H1 (cell line): ENCODE results near the gene OR51I1. TPM values are rescaled to one million over a fixed set of nuclear protein-coding genes. Genes with fewer than 3 reads are reported as not detected.

Experiments
- CTCF ChIA-PET: fragments of 300-600 bp; sonication (Branson Sonifier 250); formaldehyde crosslinking; loops from one replicate; lab custom pipeline; 2021; ENCODE audit not compliant: partially characterized antibody; lab: Charles Lee
- POLR2A ChIA-PET: fragments of 300-600 bp; sonication (Branson Sonifier 250); formaldehyde crosslinking; loops from one replicate; lab custom pipeline; 2021; ENCODE audit warnings: inconsistent platforms; ENCODE audit not compliant: partially characterized antibody; lab: Charles Lee
- DNase-seq, 2 experiments: peaks; one replicate each; pipeline versions ENCODE4 v3.0.0 to v3.0.0-alpha.2; 2010 to 2022; ENCODE audit warnings: low spot score in 2 of 2, low read depth in 1 of 2, mixed read lengths in 1 of 2
- FAIRE-seq: peaks from 2 replicates; lab custom pipeline; 2011; peaks lifted over from hg19 to GRCh38; lab: Jason Lieb, UNC
- H2AFZ ChIP-seq: 2 replicates; pipeline ENCODE4 v1.8.1; 2012; ENCODE audit warnings: low read length, inconsistent platforms
- H2AK5ac ChIP-seq: 2 replicates; pipeline ENCODE4 v1.6.1; 2013; ENCODE audit warnings: low read depth, low read length
- H2BK120ac ChIP-seq: replicated peaks from 2 replicates; pipeline ENCODE3; 2013; ENCODE audit warnings: low read depth, low read length, inconsistent platforms
- H2BK12ac ChIP-seq: 2 replicates; pipeline ENCODE4 v1.6.1; 2013; ENCODE audit warnings: low read depth, low read length
- H2BK15ac ChIP-seq: 2 replicates; pipeline ENCODE4 v1.6.1; 2013; ENCODE audit warnings: low read length
- H2BK20ac ChIP-seq: 2 replicates; pipeline ENCODE4 v1.6.1; 2013; ENCODE audit warnings: low read length
- H2BK5ac ChIP-seq: 2 replicates; pipeline ENCODE4 v1.6.1; 2013; ENCODE audit warnings: low read depth, low read length
- H3K14ac ChIP-seq: 2 replicates; pipeline ENCODE4 v1.6.1; 2013; ENCODE audit warnings: inconsistent platforms; ENCODE audit not compliant: insufficient read length
- H3K18ac ChIP-seq: 2 replicates; pipeline ENCODE4 v1.6.1; 2013; ENCODE audit warnings: low read length; ENCODE audit errors: extremely low read depth
- H3K23ac ChIP-seq: 2 replicates; pipeline ENCODE4 v1.6.1; 2013; ENCODE audit warnings: inconsistent platforms; ENCODE audit not compliant: insufficient read length
- H3K23me2 ChIP-seq: 2 replicates; pipeline ENCODE4 v1.6.1; 2013; ENCODE audit warnings: low read depth, low read length
- H3K27ac ChIP-seq: 2 replicates; pipeline ENCODE4 v1.6.1; 2011; ENCODE audit warnings: low read depth, low read length, inconsistent platforms
- H3K27me3 ChIP-seq, 4 experiments: replicated peaks in 1 of 4; 1 replicate in 1 of 4; 2 replicates in 3 of 4; pipeline versions ENCODE4 v1.6.1 to v1.8.1; 2011 to 2013; ENCODE audit warnings: low read length in 3 of 4, mild to moderate bottlenecking in 3 of 4, inconsistent platforms in 2 of 4, mixed read lengths in 2 of 4, moderate library complexity in 1 of 4; ENCODE audit not compliant: control insufficient read depth in 3 of 4, insufficient read depth in 3 of 4; ENCODE audit errors: extremely low read depth in 1 of 4
- H3K36me3 ChIP-seq, 4 experiments: 2 replicates each; pipeline versions ENCODE4 v1.6.1 to v1.8.1; 2011 to 2013; ENCODE audit warnings: mild to moderate bottlenecking in 4 of 4, low read length in 3 of 4, moderate library complexity in 2 of 4, control low read depth in 1 of 4, inconsistent platforms in 1 of 4; ENCODE audit not compliant: insufficient read depth in 4 of 4, control insufficient read depth in 2 of 4
- H3K4ac ChIP-seq: replicated peaks from 2 replicates; pipeline ENCODE3; 2013; ENCODE audit warnings: low read length, low read depth, mixed read lengths, inconsistent platforms; ENCODE audit not compliant: insufficient read length
- H3K4me1 ChIP-seq, 4 experiments: replicated peaks in 1 of 4; 1 replicate in 1 of 4; 2 replicates in 3 of 4; pipeline versions ENCODE4 v1.6.1 to v1.8.1; 2011 to 2013; ENCODE audit warnings: low read length in 3 of 4, inconsistent platforms in 2 of 4, mixed read lengths in 1 of 4; ENCODE audit not compliant: insufficient read depth in 4 of 4, control insufficient read depth in 3 of 4
- H3K4me2 ChIP-seq, 2 experiments: 2 replicates each; pipeline versions ENCODE4 v1.6.1 to v1.8.1; 2011 to 2013; ENCODE audit warnings: low read depth in 2 of 2, low read length in 2 of 2, control low read depth in 1 of 2, inconsistent platforms in 1 of 2, mild to moderate bottlenecking in 1 of 2; ENCODE audit not compliant: insufficient read depth in 1 of 2
- H3K4me3 ChIP-seq, 4 experiments: fragments of 200-600, 300-600 bp in 1 of 4; sonication (generic), shearing (Covaris generic), sonication (Bioruptor Twin) in 1 of 4; 2 replicates each; pipeline versions ENCODE4 v1.5.1 to v1.8.1; 2011 to 2016; ENCODE audit warnings: low read length in 4 of 4, low read depth in 3 of 4, control low read depth in 2 of 4, inconsistent platforms in 2 of 4, mild to moderate bottlenecking in 2 of 4, mixed read lengths in 1 of 4, moderate library complexity in 1 of 4; ENCODE audit not compliant: insufficient read depth in 2 of 4; ENCODE audit errors: extremely low read depth in 1 of 4
- H3K56ac ChIP-seq: replicated peaks from 2 replicates; pipeline ENCODE3; 2013; ENCODE audit warnings: low read depth, mild to moderate bottlenecking, mixed read lengths, low read length, inconsistent platforms; ENCODE audit not compliant: insufficient read length
- H3K79me1 ChIP-seq: 2 replicates; pipeline ENCODE4 v1.6.1; 2013; ENCODE audit warnings: low read depth, low read length, control low read depth
- H3K79me2 ChIP-seq, 2 experiments: 2 replicates each; pipeline versions ENCODE4 v1.6.1 to v1.8.1; 2012 to 2013; ENCODE audit warnings: low read length in 2 of 2, mild to moderate bottlenecking in 2 of 2, inconsistent platforms in 1 of 2; ENCODE audit not compliant: insufficient read depth in 2 of 2, control insufficient read depth in 1 of 2
- H3K9ac ChIP-seq, 4 experiments: replicated peaks in 1 of 4; 1 replicate in 1 of 4; 2 replicates in 3 of 4; pipeline versions ENCODE4 v1.6.1 to v1.8.1; 2011 to 2013; ENCODE audit warnings: low read depth in 3 of 4, low read length in 3 of 4, control low read depth in 2 of 4, mild to moderate bottlenecking in 2 of 4, moderate library complexity in 2 of 4, inconsistent platforms in 1 of 4; ENCODE audit errors: extremely low read depth in 1 of 4
- H3K9me3 ChIP-seq, 2 experiments: 2 replicates each; pipeline versions ENCODE4 v1.6.1 to v1.8.1; 2012 to 2013; ENCODE audit warnings: mild to moderate bottlenecking in 2 of 2, moderate library complexity in 2 of 2, control low read depth in 1 of 2, inconsistent platforms in 1 of 2, low read depth in 1 of 2, low read length in 1 of 2, mixed read lengths in 1 of 2; ENCODE audit not compliant: insufficient read depth in 2 of 2
- H4K20me1 ChIP-seq, 2 experiments: replicated peaks in 1 of 2; 2 replicates each; pipeline versions ENCODE3 to v1.8.1; 2011 to 2013; ENCODE audit warnings: inconsistent platforms in 2 of 2, low read length in 2 of 2, mild to moderate bottlenecking in 1 of 2; ENCODE audit not compliant: insufficient read depth in 2 of 2, control insufficient read depth in 1 of 2
- H4K5ac ChIP-seq: 2 replicates; pipeline ENCODE4 v1.6.1; 2013; ENCODE audit warnings: low read length, low read depth, mixed read lengths, inconsistent platforms; ENCODE audit not compliant: insufficient read length
- H4K8ac ChIP-seq: 2 replicates; pipeline ENCODE4 v1.8.0; 2013; ENCODE audit warnings: mild to moderate bottlenecking, moderate library complexity, low read length, inconsistent platforms; ENCODE audit not compliant: insufficient read depth; ENCODE audit errors: extremely low read depth
- H4K91ac ChIP-seq: replicated peaks from 2 replicates; pipeline ENCODE3; 2013; ENCODE audit warnings: low read length, mixed read lengths, inconsistent platforms; ENCODE audit not compliant: insufficient read length
- ASH2L ChIP-seq: fragments of 200-600, 300-600 bp; sonication (generic); IDR thresholded peaks from one replicate; pipeline ENCODE4 v1.7.1; 2017; ENCODE audit warnings: low read length
- CHD1 ChIP-seq: IDR thresholded peaks from 2 replicates; pipeline ENCODE4 v1.6.1; 2012; ENCODE audit warnings: low read depth, low read length, improper control_type of control experiment
- CHD2 ChIP-seq: IDR thresholded peaks from 2 replicates; pipeline ENCODE4 v1.6.1; 2012; ENCODE audit warnings: low read length, improper control_type of control experiment
- CREB1 ChIP-seq: IDR thresholded peaks from 2 replicates; pipeline ENCODE4 v1.6.1; 2012; ENCODE audit warnings: inconsistent platforms
- FOSL1 ChIP-seq: IDR thresholded peaks from 2 replicates; pipeline ENCODE4 v1.6.1; 2011; ENCODE audit warnings: mild to moderate bottlenecking, low read depth, low read length, moderate library complexity; ENCODE audit not compliant: insufficient read depth
- KDM1A ChIP-seq: fragments of 200-600, 300-600 bp; sonication (generic); IDR thresholded peaks from 2 replicates; pipeline ENCODE4 v1.7.1; 2016; ENCODE audit warnings: mild to moderate bottlenecking, low read length, borderline replicate concordance
- SIRT6 ChIP-seq: IDR thresholded peaks from one replicate; pipeline ENCODE4 v1.7.1; 2012; ENCODE audit warnings: low read length, inconsistent platforms
- polyA plus RNA-seq, 7 experiments: library from polyadenylated mRNA; depleted of rRNA in 3 of 7; stranded (reverse) in 5 of 7; unstranded in 2 of 7; fragments of >200 nt in 5 of 7; fragments of 200-250 nt in 2 of 7; gene quantifications; 1 replicate in 5 of 7; 2 replicates in 1 of 7; 4 replicates in 1 of 7; pipeline versions ENCODE4 v1.2.1 to v1.2.3, GENCODE V29; 2011 to 2013; ENCODE audit warnings: missing spikeins in 2 of 7, mixed read lengths in 2 of 7
- total RNA-seq: library from RNA; stranded (reverse); fragmentation: NEBNext Ultra II Directional; extraction: Animal tissue kit (Norgen Biotek cat#: 25700); gene quantifications from 2 replicates; pipeline ENCODE4 v1.2.1, GENCODE V29; 2021

OR51I1 gene
- total and polyA plus RNA-seq, 2 of the 8 experiments (the other 6 are each of a cell fraction or from before 2014, with no cell fraction given), result not detected

- H3K79me2 ChIP-seq, result no peaks in the 10 kb centered on the region
- no peak overlapping the region for H3K4ac ChIP-seq
- no peak overlapping the region for H3K18ac ChIP-seq
- no peak overlapping the region for H4K8ac ChIP-seq
- ChIA-PET POLR2A (no interaction called here), CTCF (no interaction called here)
- no peak overlapping the region for H3K56ac ChIP-seq
- H3K27ac ChIP-seq, result no peak overlapping the region
- no peaks in the 10 kb centered on the region for H3K27me3 ChIP-seq
- H3K14ac ChIP-seq, result no peak overlapping the region
- H3K36me3 ChIP-seq, result no peaks in the 10 kb centered on the region
- H2BK12ac ChIP-seq, result no peak overlapping the region
- H2BK20ac ChIP-seq, result no peak overlapping the region
- H3K4me1 ChIP-seq, result 0 out of 7 replicates have a peak, but pooled peaks cover 0 to 1% (median 0%) of the 10 kb centered on the region in 4 experiments
- no peak overlapping the region for H2BK5ac ChIP-seq
- no peaks in the 10 kb centered on the region for H3K79me1 ChIP-seq
- no peak overlapping the region for H3K4me3 ChIP-seq
- no peak for DNase-seq
- H3K23ac ChIP-seq, result no peak overlapping the region
- H3K9me3 ChIP-seq, result no peaks in the 10 kb centered on the region
- no peak overlapping the region for H4K5ac ChIP-seq
- no peak overlapping the region for H3K9ac ChIP-seq
- no peaks in the 10 kb centered on the region for H3K23me2 ChIP-seq
- H2BK120ac ChIP-seq, result no peak overlapping the region
- no peak overlapping the region for H4K91ac ChIP-seq
- H4K20me1 ChIP-seq, result no peaks in the 10 kb centered on the region
- H2AFZ ChIP-seq, result no peak overlapping the region
- FAIRE-seq, result no peak
- H2BK15ac ChIP-seq, result no peak overlapping the region
- no peak overlapping the region for H3K4me2 ChIP-seq
- H2AK5ac ChIP-seq, result no peak overlapping the region
- no peak for TF ChIP-seq KDM1A
- TF ChIP-seq ASH2L, result no peak
- no peak for TF ChIP-seq FOSL1
- TF ChIP-seq SIRT6, result no peak
- TF ChIP-seq CREB1, result no peak
- no peak for TF ChIP-seq CHD1
- no peak for TF ChIP-seq CHD2
These were observed 47.2 kb downstream of the OR51I1 start for GRCh38 chr11:5394091-5394490.
